Measurements from ENCODE around the gene ERFE.

ERFE gene

GRCh38 chr2:238160206-238161129 is 1.7 kb downstream of the ERFE start:
- Histone ChIP-seq H3K4me1 (ENCODE audit: control insufficient read depth in 1 of 2, insufficient read depth in 1 of 2, low read depth in 1 of 2, low read length in 1 of 2) (peaks cover 2 to 12% of the 10 kb centered on the region in 2 experiments), H3K27ac (no peak overlapping the region), H3K4me3 (ENCODE audit: low read depth in 1 of 2, low read length in 1 of 2) (no peak overlapping the region), H3K9me3 (no peaks in the 10 kb centered on the region), H3K27me3 (peaks cover 96% of the 10 kb centered on the region), H3K36me3 (no peaks in the 10 kb centered on the region)
- no peak for TF ChIP-seq CTCF (IDR thresholded peaks at IDR 0.05)

GRCh38 chr2:238161291-238162051 is 2.7 kb downstream of the ERFE start:
- H3K36me3 ChIP-seq, result peaks cover 3% of the 10 kb centered on the region
- no peak overlapping the region for H3K4me3 ChIP-seq (ENCODE audit: low read depth in 1 of 2, low read length in 1 of 2)
- no peaks in the 10 kb centered on the region for H3K9me3 ChIP-seq
- H3K27me3 ChIP-seq, result peaks cover 94% of the 10 kb centered on the region
- peaks cover 2 to 12% of the 10 kb centered on the region in 2 experiments for H3K4me1 ChIP-seq (ENCODE audit: control insufficient read depth in 1 of 2, insufficient read depth in 1 of 2, low read depth in 1 of 2, low read length in 1 of 2)
- H3K27ac ChIP-seq, result no peak overlapping the region
- no peak for TF ChIP-seq CTCF (IDR thresholded peaks at IDR 0.05)

GRCh38 chr2:238162251-238162845 is 3.6 kb downstream of the ERFE start:
- H3K27me3 ChIP-seq, result peaks cover 85% of the 10 kb centered on the region
- peaks cover 2 to 12% of the 10 kb centered on the region in 2 experiments for H3K4me1 ChIP-seq (ENCODE audit: control insufficient read depth in 1 of 2, insufficient read depth in 1 of 2, low read depth in 1 of 2, low read length in 1 of 2)
- H3K4me3 ChIP-seq (ENCODE audit: low read depth in 1 of 2, low read length in 1 of 2), result no peak overlapping the region
- H3K27ac ChIP-seq, result no peak overlapping the region
- no peaks in the 10 kb centered on the region for H3K9me3 ChIP-seq
- peaks cover 12% of the 10 kb centered on the region for H3K36me3 ChIP-seq
- TF ChIP-seq CTCF (IDR thresholded peaks at IDR 0.05), result no peak

- H3K9me3 ChIP-seq, result no peaks in the 10 kb centered on the region
- peaks cover 2 to 12% of the 10 kb centered on the region in 2 experiments for H3K4me1 ChIP-seq (ENCODE audit: control insufficient read depth in 1 of 2, insufficient read depth in 1 of 2, low read depth in 1 of 2, low read length in 1 of 2)
- peaks cover 18% of the 10 kb centered on the region for H3K36me3 ChIP-seq
- no peak overlapping the region for H3K4me3 ChIP-seq (ENCODE audit: low read depth in 1 of 2, low read length in 1 of 2)
- peaks cover 79% of the 10 kb centered on the region for H3K27me3 ChIP-seq
- no peak for TF ChIP-seq CTCF (IDR thresholded peaks at IDR 0.05)
- no peak overlapping the region for H3K27ac ChIP-seq
Observed at GRCh38 chr2:238162846-238163441, 4.2 kb downstream of the ERFE start.

GRCh38 chr2:238163481-238164198 is 4.9 kb downstream of the ERFE start:
- Histone ChIP-seq H3K9me3 (no peaks in the 10 kb centered on the region), H3K36me3 (peaks cover 25% of the 10 kb centered on the region), H3K27ac (no peak overlapping the region), H3K4me1 (ENCODE audit: control insufficient read depth in 1 of 2, insufficient read depth in 1 of 2, low read depth in 1 of 2, low read length in 1 of 2) (peaks cover 2 to 10% of the 10 kb centered on the region in 2 experiments), H3K4me3 (ENCODE audit: low read depth in 1 of 2, low read length in 1 of 2) (no peak overlapping the region), H3K27me3 (peaks cover 72% of the 10 kb centered on the region)
- no peak for TF ChIP-seq CTCF (IDR thresholded peaks at IDR 0.05)

All from neutrophil (primary cell).